ENCODE results near the gene CPN1. TPM values are rescaled to one million over a fixed set of nuclear protein-coding genes. Genes with fewer than 3 reads are reported as not detected.

CPN1 gene
- polyA plus RNA-seq, 1 donor (not counting 4 experiments of a cell fraction or from before 2014, with no cell fraction given), result not detected

DNA sequence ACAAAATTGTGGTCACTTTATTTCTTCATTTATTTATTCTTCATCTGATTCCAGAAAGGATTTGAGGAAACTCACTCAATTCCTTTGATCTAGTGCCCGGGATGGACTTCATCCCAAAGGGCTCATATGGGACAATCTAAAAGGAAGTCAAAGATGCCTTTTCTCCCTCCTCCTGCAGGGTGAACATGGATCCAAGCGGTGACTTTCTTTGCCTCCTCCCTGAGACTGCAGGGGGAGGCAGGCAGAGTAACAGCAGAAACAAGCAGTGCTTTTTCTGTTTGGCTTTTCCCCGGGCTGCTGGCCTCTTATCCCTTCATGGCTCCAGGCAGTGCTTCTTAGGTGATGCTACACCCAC lies 61.9 kb downstream of the CPN1 start:
- H3K9me3 ChIP-seq (ENCODE audit: control insufficient read depth, low read depth, low read length), result no peaks in the 10 kb centered on the region
- no peak overlapping the region for H3K4me3 ChIP-seq (ENCODE audit: control insufficient read depth in 2 of 3, extremely low read depth in 1 of 3, insufficient read depth in 2 of 3, low read depth in 1 of 3, low read length in 3 of 3)
- dilution Hi-C loops (cut with MboI; ENCODE audit: extremely low pct_ligation_motif_present, low sequenced_read_pairs), result no loop called here
- no peaks in the 10 kb centered on the region for H3K36me3 ChIP-seq (ENCODE audit: control insufficient read depth in 2 of 2, extremely low read depth in 1 of 2, insufficient read depth in 2 of 2, low read length in 2 of 2)
- no peaks in the 10 kb centered on the region for H3K9me1 ChIP-seq (ENCODE audit: control insufficient read depth, extremely low read depth, insufficient read depth, low read length)
- H3K79me2 ChIP-seq (ENCODE audit: control insufficient read depth, insufficient read depth, low read length), result no peaks in the 10 kb centered on the region
- TF ChIP-seq, protein P1, sequence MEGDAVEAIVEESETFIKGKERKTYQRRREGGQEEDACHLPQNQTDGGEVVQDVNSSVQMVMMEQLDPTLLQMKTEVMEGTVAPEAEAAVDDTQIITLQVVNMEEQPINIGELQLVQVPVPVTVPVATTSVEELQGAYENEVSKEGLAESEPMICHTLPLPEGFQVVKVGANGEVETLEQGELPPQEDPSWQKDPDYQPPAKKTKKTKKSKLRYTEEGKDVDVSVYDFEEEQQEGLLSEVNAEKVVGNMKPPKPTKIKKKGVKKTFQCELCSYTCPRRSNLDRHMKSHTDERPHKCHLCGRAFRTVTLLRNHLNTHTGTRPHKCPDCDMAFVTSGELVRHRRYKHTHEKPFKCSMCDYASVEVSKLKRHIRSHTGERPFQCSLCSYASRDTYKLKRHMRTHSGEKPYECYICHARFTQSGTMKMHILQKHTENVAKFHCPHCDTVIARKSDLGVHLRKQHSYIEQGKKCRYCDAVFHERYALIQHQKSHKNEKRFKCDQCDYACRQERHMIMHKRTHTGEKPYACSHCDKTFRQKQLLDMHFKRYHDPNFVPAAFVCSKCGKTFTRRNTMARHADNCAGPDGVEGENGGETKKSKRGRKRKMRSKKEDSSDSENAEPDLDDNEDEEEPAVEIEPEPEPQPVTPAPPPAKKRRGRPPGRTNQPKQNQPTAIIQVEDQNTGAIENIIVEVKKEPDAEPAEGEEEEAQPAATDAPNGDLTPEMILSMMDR (optimal IDR thresholded peaks at IDR 0.05 in 1 of 3, IDR thresholded peaks at IDR 0.05 in 1 of 3, conservative IDR thresholded peaks at IDR 0.05 in 1 of 3; ENCODE audit: extremely low read depth in 1 of 3, insufficient read depth in 2 of 3, low read length in 3 of 3), result peak in 1 of 3 experiments; percentile 9
- no peak for TF ChIP-seq EZH2 (IDR thresholded peaks at IDR 0.05; ENCODE audit: low read length)
- FAIRE-seq (no peak), DNase-seq (ENCODE audit: low read depth, low spot score) (no peak)
- no peaks in the 10 kb centered on the region for H3K4me1 ChIP-seq (ENCODE audit: control insufficient read depth, extremely low read depth, insufficient read depth, low read length)
- H4K20me1 ChIP-seq (ENCODE audit: control insufficient read depth, extremely low read depth, insufficient read depth, low read length), result no peaks in the 10 kb centered on the region
- no peak overlapping the region for H3K27ac ChIP-seq (ENCODE audit: control insufficient read depth, insufficient read depth, low read length)
- H2AFZ ChIP-seq (ENCODE audit: control insufficient read depth, low read length), result no peak overlapping the region
- H3K9ac ChIP-seq (ENCODE audit: control insufficient read depth, extremely low read depth, insufficient read depth, low read length), result no peak overlapping the region
- H3K27me3 ChIP-seq (ENCODE audit: control insufficient read depth, extremely low read depth, insufficient read depth, low read length), result no peaks in the 10 kb centered on the region
- no peak overlapping the region for H3K4me2 ChIP-seq (ENCODE audit: control insufficient read depth, extremely low read depth, insufficient read depth, low read depth, low read length)

DNA sequence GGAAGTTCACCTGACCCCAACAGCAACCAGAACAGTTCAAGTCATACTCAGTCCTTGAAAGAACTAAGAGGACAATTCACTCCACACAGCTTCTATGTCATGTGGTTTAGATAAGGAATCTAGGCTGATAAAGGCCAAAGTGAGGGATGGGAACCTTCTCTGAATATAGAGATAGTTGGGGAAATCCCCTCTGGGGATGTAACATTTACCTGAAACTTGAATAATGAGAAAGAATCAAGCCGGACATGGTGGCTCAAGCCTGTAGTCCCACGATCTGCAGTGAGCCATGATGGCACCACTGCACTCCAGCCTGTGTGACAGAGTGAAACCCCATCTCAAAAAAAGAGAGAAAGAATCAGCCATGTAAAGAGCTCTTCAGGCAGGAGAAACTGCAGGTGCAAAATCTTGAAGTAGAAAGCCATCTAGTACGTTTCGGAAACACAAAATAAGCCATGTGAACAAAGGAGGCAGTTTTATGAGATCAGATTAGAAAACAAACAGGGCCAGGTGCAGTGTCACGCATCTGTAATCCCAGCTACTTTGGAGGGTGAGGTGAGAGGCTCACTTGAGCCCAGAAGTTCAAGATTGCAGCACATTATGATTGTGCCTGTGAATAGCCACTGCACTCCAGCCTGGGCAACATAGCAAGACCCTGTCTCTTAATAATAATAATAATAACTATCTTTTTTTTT lies 67.5 kb downstream of the CPN1 start:
- Histone ChIP-seq H3K9me1 (ENCODE audit: control insufficient read depth, extremely low read depth, insufficient read depth, low read length) (no peaks in the 10 kb centered on the region), H3K4me3 (ENCODE audit: control insufficient read depth in 2 of 3, extremely low read depth in 1 of 3, insufficient read depth in 2 of 3, low read depth in 1 of 3, low read length in 3 of 3) (no peak overlapping the region), H4K20me1 (ENCODE audit: control insufficient read depth, extremely low read depth, insufficient read depth, low read length) (no peaks in the 10 kb centered on the region), H3K9ac (ENCODE audit: control insufficient read depth, extremely low read depth, insufficient read depth, low read length) (no peak overlapping the region), H3K4me2 (ENCODE audit: control insufficient read depth, extremely low read depth, insufficient read depth, low read depth, low read length) (no peak overlapping the region), H3K27ac (ENCODE audit: control insufficient read depth, insufficient read depth, low read length) (no peak overlapping the region), H3K79me2 (ENCODE audit: control insufficient read depth, insufficient read depth, low read length) (peaks cover 3% of the 10 kb centered on the region), H3K27me3 (ENCODE audit: control insufficient read depth, extremely low read depth, insufficient read depth, low read length) (no peaks in the 10 kb centered on the region), H2AFZ (ENCODE audit: control insufficient read depth, low read length) (no peak overlapping the region), H3K9me3 (ENCODE audit: control insufficient read depth, low read depth, low read length) (no peaks in the 10 kb centered on the region), H3K4me1 (ENCODE audit: control insufficient read depth, extremely low read depth, insufficient read depth, low read length) (peaks cover 7% of the 10 kb centered on the region), H3K36me3 (ENCODE audit: control insufficient read depth in 2 of 2, extremely low read depth in 1 of 2, insufficient read depth in 2 of 2, low read length in 2 of 2) (no peaks in the 10 kb centered on the region)
- dilution Hi-C loops (cut with MboI; ENCODE audit: extremely low pct_ligation_motif_present, low sequenced_read_pairs), result no loop called here
- FAIRE-seq (no peak), DNase-seq (ENCODE audit: low read depth, low spot score) (no peak)
- TF ChIP-seq, protein P1 (optimal IDR thresholded peaks at IDR 0.05 in 1 of 3, IDR thresholded peaks at IDR 0.05 in 1 of 3, conservative IDR thresholded peaks at IDR 0.05 in 1 of 3; ENCODE audit: extremely low read depth in 1 of 3, insufficient read depth in 2 of 3, low read length in 3 of 3), result no peak
- no peak for TF ChIP-seq EZH2 (IDR thresholded peaks at IDR 0.05; ENCODE audit: low read length)

All from keratinocyte (primary cell).